T-helper 2 cell treated with Interferon-gamma antibody and Interleukin-4, amounts not matched to agents 5 μg/mL and 100 μg/mL, for 36 hours (primary cell): ENCODE data around the gene CBLC.

Experiments used
- DNase-seq: peaks from one replicate; pipeline ENCODE4 v3.0.0; 2021; ENCODE audit warnings: low spot score
- H3K27ac Mint-ChIP-seq: one replicate; pipeline ENCODE4 v1.8.0; 2021; ENCODE audit warnings: mild to moderate bottlenecking, mixed read lengths
- H3K27me3 Mint-ChIP-seq: one replicate; pipeline ENCODE4 v1.8.0; 2021; ENCODE audit warnings: low read depth, mixed read lengths
- H3K36me3 Mint-ChIP-seq: one replicate; pipeline ENCODE4 v1.8.0; 2021; ENCODE audit warnings: low read depth, mixed read lengths
- H3K4me1 Mint-ChIP-seq: one replicate; pipeline ENCODE4 v1.8.0; 2021; ENCODE audit warnings: low read depth, mixed read lengths
- H3K4me3 Mint-ChIP-seq: one replicate; pipeline ENCODE4 v1.8.0; 2022; ENCODE audit warnings: mild to moderate bottlenecking, moderate library complexity, mixed read lengths
- H3K9me3 Mint-ChIP-seq: one replicate; pipeline ENCODE4 v1.8.0; 2021; ENCODE audit warnings: mixed read lengths

Gene CBLC

GRCh38 chr19:44785993-44786392 is 8.3 kb downstream of the CBLC start:
- no peaks in the 10 kb centered on the region for H3K9me3 Mint-ChIP-seq
- H3K4me3 Mint-ChIP-seq = no peak overlapping the region
- H3K27ac Mint-ChIP-seq = no peak overlapping the region
- no peaks in the 10 kb centered on the region for H3K27me3 Mint-ChIP-seq
- H3K36me3 Mint-ChIP-seq = no peaks in the 10 kb centered on the region
- peaks cover 4% of the 10 kb centered on the region for H3K4me1 Mint-ChIP-seq
- DNase-seq = no peak

- no peak for DNase-seq
- H3K9me3 Mint-ChIP-seq = no peaks in the 10 kb centered on the region
- no peaks in the 10 kb centered on the region for H3K36me3 Mint-ChIP-seq
- peaks cover 4% of the 10 kb centered on the region for H3K4me1 Mint-ChIP-seq
- H3K27ac Mint-ChIP-seq = no peak overlapping the region
- no peak overlapping the region for H3K4me3 Mint-ChIP-seq
- H3K27me3 Mint-ChIP-seq = no peaks in the 10 kb centered on the region
Observed at GRCh38 chr19:44788971-44789370, 11.3 kb downstream of the CBLC start.

GRCh38 chr19:44789943-44790483 is 12.3 kb downstream of the CBLC start:
- no peak overlapping the region for H3K27ac Mint-ChIP-seq
- H3K4me1 Mint-ChIP-seq = no peaks in the 10 kb centered on the region
- H3K9me3 Mint-ChIP-seq = no peaks in the 10 kb centered on the region
- no peaks in the 10 kb centered on the region for H3K36me3 Mint-ChIP-seq
- H3K27me3 Mint-ChIP-seq = no peaks in the 10 kb centered on the region
- DNase-seq = no peak
- H3K4me3 Mint-ChIP-seq = no peak overlapping the region

- DNase-seq = no peak
- H3K27me3 Mint-ChIP-seq = no peaks in the 10 kb centered on the region
- H3K9me3 Mint-ChIP-seq = no peaks in the 10 kb centered on the region
- H3K27ac Mint-ChIP-seq = no peak overlapping the region
- no peaks in the 10 kb centered on the region for H3K36me3 Mint-ChIP-seq
- H3K4me1 Mint-ChIP-seq = peaks cover 5% of the 10 kb centered on the region
- H3K4me3 Mint-ChIP-seq = no peak overlapping the region
Observed at GRCh38 chr19:44792281-44792680, 14.6 kb downstream of the CBLC start.

- no peak overlapping the region for H3K4me3 Mint-ChIP-seq
- H3K27me3 Mint-ChIP-seq = no peaks in the 10 kb centered on the region
- H3K9me3 Mint-ChIP-seq = no peaks in the 10 kb centered on the region
- no peaks in the 10 kb centered on the region for H3K36me3 Mint-ChIP-seq
- H3K27ac Mint-ChIP-seq = no peak overlapping the region
- peaks cover 5% of the 10 kb centered on the region for H3K4me1 Mint-ChIP-seq
- no peak for DNase-seq
Observed at GRCh38 chr19:44794610-44795009, 16.9 kb downstream of the CBLC start.

- no peaks in the 10 kb centered on the region for H3K36me3 Mint-ChIP-seq
- peaks cover 5% of the 10 kb centered on the region for H3K4me1 Mint-ChIP-seq
- H3K27ac Mint-ChIP-seq = no peak overlapping the region
- H3K27me3 Mint-ChIP-seq = no peaks in the 10 kb centered on the region
- no peak overlapping the region for H3K4me3 Mint-ChIP-seq
- H3K9me3 Mint-ChIP-seq = no peaks in the 10 kb centered on the region
- no peak for DNase-seq
Observed at GRCh38 chr19:44795398-44795987, 17.8 kb downstream of the CBLC start.

- Mint-ChIP-seq H3K9me3 (no peaks in the 10 kb centered on the region), H3K4me1 (peaks cover 5% of the 10 kb centered on the region), H3K36me3 (no peaks in the 10 kb centered on the region), H3K27ac (peak overlapping the region; percentile 57), H3K4me3 (peak overlapping the region; percentile 50), H3K27me3 (no peaks in the 10 kb centered on the region)
- no peak for DNase-seq
Observed at GRCh38 chr19:44796701-44797115, 19.0 kb downstream of the CBLC start.

DNA sequence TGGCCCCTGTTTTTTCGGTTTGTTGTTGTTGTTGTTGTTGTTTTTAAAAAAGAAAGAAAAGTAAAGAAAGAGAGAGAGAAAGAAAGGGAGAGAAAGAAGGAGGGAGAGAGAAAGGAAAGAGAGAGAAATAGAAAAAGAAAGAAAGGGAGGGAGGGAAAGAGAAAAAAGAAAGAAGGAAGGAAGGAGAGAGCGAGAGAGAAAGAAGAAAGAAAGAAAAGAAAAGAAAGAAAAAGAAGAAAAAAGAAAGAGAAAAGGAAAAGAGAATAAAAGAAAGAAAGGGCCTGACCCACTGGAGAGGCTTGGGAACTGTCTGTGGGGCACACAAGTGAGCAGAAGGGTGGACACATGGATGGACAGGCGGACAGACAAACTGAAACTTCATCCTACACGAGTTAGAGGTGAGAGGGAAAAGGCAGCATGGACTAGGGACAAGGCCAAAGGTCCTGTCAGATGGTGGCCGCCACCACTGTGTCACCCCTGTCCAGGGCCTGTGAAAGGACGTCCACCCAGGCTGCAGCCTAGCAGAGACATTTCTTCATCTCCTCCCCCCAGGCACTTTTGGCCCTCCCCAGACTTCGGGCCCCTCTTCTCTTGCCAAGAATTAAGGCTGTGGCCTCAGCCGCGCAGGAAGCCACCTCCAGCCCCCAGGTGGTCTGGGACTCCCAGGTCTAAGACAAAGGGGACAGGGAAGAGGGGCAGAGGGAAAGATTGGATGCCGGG is 22.1 kb downstream of the CBLC start:
- H3K4me3 Mint-ChIP-seq = no peak overlapping the region
- H3K9me3 Mint-ChIP-seq = no peaks in the 10 kb centered on the region
- no peak for DNase-seq
- peaks cover 2% of the 10 kb centered on the region for H3K27me3 Mint-ChIP-seq
- no peak overlapping the region for H3K27ac Mint-ChIP-seq
- H3K4me1 Mint-ChIP-seq = peaks cover 5% of the 10 kb centered on the region
- H3K36me3 Mint-ChIP-seq = no peaks in the 10 kb centered on the region

GRCh38 chr19:44800461-44800860 is 22.8 kb downstream of the CBLC start:
- Mint-ChIP-seq H3K4me1 (peaks cover 5% of the 10 kb centered on the region), H3K4me3 (no peak overlapping the region), H3K9me3 (no peaks in the 10 kb centered on the region), H3K36me3 (no peaks in the 10 kb centered on the region), H3K27me3 (peaks cover 7% of the 10 kb centered on the region), H3K27ac (no peak overlapping the region)
- peak; percentile 73 for DNase-seq

GRCh38 chr19:44803442-44804428 is 26.0 kb downstream of the CBLC start:
- Mint-ChIP-seq H3K27ac (no peak overlapping the region), H3K36me3 (no peaks in the 10 kb centered on the region), H3K4me1 (no peaks in the 10 kb centered on the region), H3K4me3 (no peak overlapping the region), H3K9me3 (no peaks in the 10 kb centered on the region), H3K27me3 (peaks cover 19% of the 10 kb centered on the region)
- no peak for DNase-seq

DNA sequence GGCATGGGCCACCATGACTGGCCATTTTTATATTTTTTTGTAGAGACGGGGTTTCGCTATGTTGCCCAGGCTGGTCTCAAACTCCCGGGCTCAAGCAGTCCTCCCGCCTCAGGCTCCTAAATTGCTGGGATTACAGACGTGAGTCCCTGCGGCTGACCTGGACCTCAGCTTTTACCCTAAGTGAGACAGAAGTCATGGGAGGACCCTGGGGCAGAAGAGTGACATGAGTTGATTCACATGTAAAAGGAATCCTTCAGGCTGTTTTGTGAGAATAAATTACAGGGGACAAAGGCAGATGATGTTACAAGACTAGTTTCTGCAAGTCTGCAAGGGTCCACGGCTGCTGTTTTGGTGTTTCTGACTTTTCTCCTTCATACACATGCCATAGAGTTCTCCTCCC is 28.6 kb downstream of the CBLC start:
- no peak overlapping the region for H3K27ac Mint-ChIP-seq
- no peaks in the 10 kb centered on the region for H3K4me1 Mint-ChIP-seq
- H3K36me3 Mint-ChIP-seq = no peaks in the 10 kb centered on the region
- peaks cover 19% of the 10 kb centered on the region for H3K27me3 Mint-ChIP-seq
- no peaks in the 10 kb centered on the region for H3K9me3 Mint-ChIP-seq
- H3K4me3 Mint-ChIP-seq = no peak overlapping the region
- no peak for DNase-seq

GRCh38 chr19:44807162-44807561 is 29.5 kb downstream of the CBLC start:
- peaks cover 19% of the 10 kb centered on the region for H3K27me3 Mint-ChIP-seq
- H3K27ac Mint-ChIP-seq = no peak overlapping the region
- no peak overlapping the region for H3K4me3 Mint-ChIP-seq
- no peaks in the 10 kb centered on the region for H3K9me3 Mint-ChIP-seq
- H3K4me1 Mint-ChIP-seq = no peaks in the 10 kb centered on the region
- H3K36me3 Mint-ChIP-seq = no peaks in the 10 kb centered on the region
- DNase-seq = no peak

GRCh38 chr19:44807652-44808462 is 30.2 kb downstream of the CBLC start:
- no peak overlapping the region for H3K4me3 Mint-ChIP-seq

More at GRCh38 chr19:44807652-44808462, 30.2 kb downstream of the CBLC start:
- H3K4me1 Mint-ChIP-seq = no peaks in the 10 kb centered on the region
- H3K9me3 Mint-ChIP-seq = no peaks in the 10 kb centered on the region
- peaks cover 19% of the 10 kb centered on the region for H3K27me3 Mint-ChIP-seq
- no peaks in the 10 kb centered on the region for H3K36me3 Mint-ChIP-seq
- DNase-seq = no peak
- H3K27ac Mint-ChIP-seq = no peak overlapping the region
